ENCODE measurements around the gene URI1. TPM values are rescaled to one million over a fixed set of nuclear protein-coding genes. Genes with fewer than 3 reads are reported as not detected.
A peak's percentile ranks its signal among the peaks of the same experiment; 100 is the strongest.

The URI1 gene
- total RNA-seq, 4 donors from 2014 or later, result 28.1 to 146 (median 48.0) TPM

- intact Hi-C loops (cut with DNase I; ENCODE audit: low total_unique reads), result no loop called here
- TF ChIP-seq POLR2A (IDR thresholded peaks at IDR 0.05) (no peak), EP300 (IDR thresholded peaks at IDR 0.05; ENCODE audit: low read depth) (no peak), POLR2AphosphoS5 (IDR thresholded peaks at IDR 0.05) (no peak), CTCF (IDR thresholded peaks at IDR 0.05) (no peak)
- in situ Hi-C loops (cut with MboI; ENCODE audit: low pct_ligation_motif_present in 1 of 4, low pct_unique_long_range_greater_than_20kb in 1 of 4, low sequenced_read_pairs in 3 of 4), result no loop called here
- H3K4me3 ChIP-seq, result no peak overlapping the region
- no peaks in the 10 kb centered on the region for H3K4me1 ChIP-seq
- no peak overlapping the region for H3K27ac ChIP-seq
- WGBS, 2 donors (ENCODE audit: low coverage in 1 of 2), result 77 to 81% methylated on average over 3 to 16 of the region's 16 CpGs
- no peaks in the 10 kb centered on the region for H3K36me3 ChIP-seq
- peaks cover 23% of the 10 kb centered on the region for H3K27me3 ChIP-seq
- DNase-seq, result no peak
- H3K9me3 ChIP-seq, result no peaks in the 10 kb centered on the region
Measured at GRCh38 chr19:30062065-30062906, 120.2 kb downstream of the URI1 start.

GRCh38 chr19:30062907-30063649, 121.0 kb downstream of the URI1 start:
- no peaks in the 10 kb centered on the region for H3K9me3 ChIP-seq
- 81% methylated on average over 11 of the region's 11 CpGs; no CpG with 5 or more reads in 1 of the 2 donors for WGBS, 2 donors (ENCODE audit: low coverage in 1 of 2)
- H3K4me3 ChIP-seq, result no peak overlapping the region
- no peaks in the 10 kb centered on the region for H3K36me3 ChIP-seq
- intact Hi-C loops (cut with DNase I; ENCODE audit: low total_unique reads) (no loop called here), in situ Hi-C loops (cut with MboI; ENCODE audit: low pct_ligation_motif_present in 1 of 4, low pct_unique_long_range_greater_than_20kb in 1 of 4, low sequenced_read_pairs in 3 of 4) (no loop called here)
- H3K4me1 ChIP-seq, result no peaks in the 10 kb centered on the region
- TF ChIP-seq POLR2AphosphoS5 (IDR thresholded peaks at IDR 0.05) (no peak), CTCF (IDR thresholded peaks at IDR 0.05) (no peak), POLR2A (IDR thresholded peaks at IDR 0.05) (no peak)
- DNase-seq, result no peak
- H3K27me3 ChIP-seq, result peaks cover 23% of the 10 kb centered on the region
- H3K27ac ChIP-seq, result no peak overlapping the region

- DNase-seq, result peak; percentile 4
Measured at GRCh38 chr19:30063650-30064347, 121.8 kb downstream of the URI1 start.

More at GRCh38 chr19:30063650-30064347, 121.8 kb downstream of the URI1 start:
- no peaks in the 10 kb centered on the region for H3K9me3 ChIP-seq
- no peaks in the 10 kb centered on the region for H3K36me3 ChIP-seq
- 82% methylated on average over 11 of the region's 13 CpGs; no CpG with 5 or more reads in 1 of the 2 donors for WGBS, 2 donors (ENCODE audit: low coverage in 1 of 2)
- intact Hi-C loops (cut with DNase I; ENCODE audit: low total_unique reads), result no loop called here
- H3K27ac ChIP-seq, result no peak overlapping the region
- no peaks in the 10 kb centered on the region for H3K4me1 ChIP-seq
- TF ChIP-seq POLR2A (IDR thresholded peaks at IDR 0.05) (no peak), EP300 (IDR thresholded peaks at IDR 0.05; ENCODE audit: low read depth) (no peak), CTCF (IDR thresholded peaks at IDR 0.05) (no peak), POLR2AphosphoS5 (IDR thresholded peaks at IDR 0.05) (no peak)
- H3K27me3 ChIP-seq, result peaks cover 19% of the 10 kb centered on the region
- H3K4me3 ChIP-seq, result no peak overlapping the region
- in situ Hi-C loops (cut with MboI; ENCODE audit: low pct_ligation_motif_present in 1 of 4, low pct_unique_long_range_greater_than_20kb in 1 of 4, low sequenced_read_pairs in 3 of 4), result no loop called here
